Measurements from ENCODE around the gene ARHGEF35. TPM values are rescaled to one million over a fixed set of nuclear protein-coding genes. Genes with fewer than 3 reads are reported as not detected.
"Not testable (repeated sequence)": the region's sequence is repeated elsewhere in the genome, so short reads cannot be mapped to it uniquely, and the experiment has no call there.

ARHGEF35 gene
- total RNA-seq, 1 experiment from 2014 or later: not detected

GRCh38 chr7:144187848-144188247, 7.8 kb downstream of the ARHGEF35 start:
- DNase-seq (ENCODE audit: low spot score); in situ Hi-C loops (cut with HindIII; ENCODE audit: low sequenced_read_pairs): not testable (repeated sequence)

- in situ Hi-C loops (cut with HindIII; ENCODE audit: low sequenced_read_pairs): not testable (repeated sequence)
Observed at GRCh38 chr7:144183166-144183565, 12.5 kb downstream of the ARHGEF35 start, which contains the start of gene CTAGE4. TSS of gene CTAGE4 (plus strand) at chr7:144183466. CDS start at chr7:144183504, 38 bp downstream.

GRCh38 chr7:144179165-144179479, 16.5 kb downstream of the ARHGEF35 start:
- in situ Hi-C loops (cut with HindIII; ENCODE audit: low sequenced_read_pairs); DNase-seq (ENCODE audit: low spot score): not testable (repeated sequence)

More at GRCh38 chr7:144183166-144183565, 12.5 kb downstream of the ARHGEF35 start, which contains the start of gene CTAGE4:
- not testable (repeated sequence) for DNase-seq (ENCODE audit: low spot score)

- in situ Hi-C loops (cut with HindIII; ENCODE audit: low sequenced_read_pairs); DNase-seq (ENCODE audit: low spot score): not testable (repeated sequence)
Observed at GRCh38 chr7:144178380-144179164, 17.1 kb downstream of the ARHGEF35 start.

GRCh38 chr7:144174613-144175012, 21.0 kb downstream of the ARHGEF35 start:
- no peak for DNase-seq (ENCODE audit: low spot score)
- in situ Hi-C loops (cut with HindIII; ENCODE audit: low sequenced_read_pairs): no loop called here

- DNase-seq (ENCODE audit: low spot score); in situ Hi-C loops (cut with HindIII; ENCODE audit: low sequenced_read_pairs): not testable (repeated sequence)
Observed at GRCh38 chr7:144171594-144172350, 23.9 kb downstream of the ARHGEF35 start.

GRCh38 chr7:144164784-144165183, 30.8 kb downstream of the ARHGEF35 start:
- in situ Hi-C loops (cut with HindIII; ENCODE audit: low sequenced_read_pairs): no loop called here
- DNase-seq (ENCODE audit: low spot score): no peak

- in situ Hi-C loops (cut with HindIII; ENCODE audit: low sequenced_read_pairs): no loop called here
- no peak for DNase-seq (ENCODE audit: low spot score)
Observed at GRCh38 chr7:144158861-144159260, 36.8 kb downstream of the ARHGEF35 start.

GRCh38 chr7:144148224-144148827, 47.3 kb downstream of the ARHGEF35 start:
- in situ Hi-C loops (cut with HindIII; ENCODE audit: low sequenced_read_pairs): no loop called here
- DNase-seq (ENCODE audit: low spot score): no peak

- no peak for DNase-seq (ENCODE audit: low spot score)
- in situ Hi-C loops (cut with HindIII; ENCODE audit: low sequenced_read_pairs): no loop called here
Observed at GRCh38 chr7:144144426-144144825, 51.2 kb downstream of the ARHGEF35 start.

- in situ Hi-C loops (cut with HindIII; ENCODE audit: low sequenced_read_pairs): no loop called here
- no peak for DNase-seq (ENCODE audit: low spot score)
Observed at GRCh38 chr7:144142187-144142586, 53.4 kb downstream of the ARHGEF35 start.

- in situ Hi-C loops (cut with HindIII; ENCODE audit: low sequenced_read_pairs): no loop called here
Observed at GRCh38 chr7:144137501-144137900, 58.1 kb downstream of the ARHGEF35 start.

More at GRCh38 chr7:144137501-144137900, 58.1 kb downstream of the ARHGEF35 start:
- no peak for DNase-seq (ENCODE audit: low spot score)

Other genes with a start within 250 kb of the ARHGEF35 start
- not detected in 2 replicates for gene OR2F1, start 241.0 kb downstream of the ARHGEF35 start, total RNA-seq (2014; rRNA removed; shearing (Covaris generic))
- not detected in 2 replicates for gene OR6B1, start 195.5 kb downstream of the ARHGEF35 start, total RNA-seq (2014; rRNA removed; shearing (Covaris generic))
- gene OR2A5, start 146.9 kb downstream of the ARHGEF35 start, total RNA-seq (2014; rRNA removed; shearing (Covaris generic)): not detected in 2 replicates
- not detected in 2 replicates for gene OR2A25, start 126.0 kb downstream of the ARHGEF35 start, total RNA-seq (2014; rRNA removed; shearing (Covaris generic))
- not detected in 2 replicates for gene OR2A12, start 109.6 kb downstream of the ARHGEF35 start, total RNA-seq (2014; rRNA removed; shearing (Covaris generic))
- not detected in 2 replicates for gene OR2A2, start 86.2 kb downstream of the ARHGEF35 start, total RNA-seq (2014; rRNA removed; shearing (Covaris generic))
- not detected in 2 replicates for gene OR2A14, start 72.7 kb downstream of the ARHGEF35 start, total RNA-seq (2014; rRNA removed; shearing (Covaris generic))
- not detected in 2 replicates for gene CTAGE4, start 12.4 kb downstream of the ARHGEF35 start, total RNA-seq (2014; rRNA removed; shearing (Covaris generic))
- not detected in 2 replicates for gene OR2A42, start 43.8 kb upstream of the ARHGEF35 start, total RNA-seq (2014; rRNA removed; shearing (Covaris generic))
- not detected in 2 replicates for gene OR2A7, start 69.0 kb upstream of the ARHGEF35 start, total RNA-seq (2014; rRNA removed; shearing (Covaris generic))
- not detected in 2 replicates for gene CTAGE8, start 73.5 kb upstream of the ARHGEF35 start, total RNA-seq (2014; rRNA removed; shearing (Covaris generic))
- not detected in 2 replicates for gene OR2A1, start 116.6 kb upstream of the ARHGEF35 start, total RNA-seq (2014; rRNA removed; shearing (Covaris generic))
- not detected in 2 replicates for gene ARHGEF5, start 159.6 kb upstream of the ARHGEF35 start, total RNA-seq (2014; rRNA removed; shearing (Covaris generic))
- gene NOBOX, start 207.9 kb upstream of the ARHGEF35 start, total RNA-seq (2014; rRNA removed; shearing (Covaris generic)): not detected in 2 replicates